Dedifferentiated amniotic fluid mesenchymal stem cell (primary cell): Measurements from ENCODE around the gene BLOC1S3.

Experiments used
- DNase-seq: peaks from one replicate; pipeline ENCODE4 v3.0.0-alpha.2; 2016; ENCODE audit errors: extremely low spot score

BLOC1S3 gene

GRCh38 chr19:45161738-45162607 lies 16.6 kb upstream of the BLOC1S3 start:
- no peak for DNase-seq

GRCh38 chr19:45162608-45163143 lies 15.9 kb upstream of the BLOC1S3 start:
- no peak for DNase-seq

GRCh38 chr19:45163156-45163555 lies 15.4 kb upstream of the BLOC1S3 start:
- no peak for DNase-seq

GRCh38 chr19:45163751-45164460 lies 14.7 kb upstream of the BLOC1S3 start:
- no peak for DNase-seq

- no peak for DNase-seq
Measured at GRCh38 chr19:45164577-45165335, 13.8 kb upstream of the BLOC1S3 start.

GRCh38 chr19:45166723-45167252 lies 11.8 kb upstream of the BLOC1S3 start:
- no peak for DNase-seq

GRCh38 chr19:45168767-45169351 lies 9.7 kb upstream of the BLOC1S3 start:
- no peak for DNase-seq

GRCh38 chr19:45169602-45170001 lies 9.0 kb upstream of the BLOC1S3 start:
- DNase-seq, result no peak

- DNase-seq, result no peak
Measured at GRCh38 chr19:45170146-45171106, 8.2 kb upstream of the BLOC1S3 start.

GRCh38 chr19:45171211-45171623 lies 7.4 kb upstream of the BLOC1S3 start:
- no peak for DNase-seq

GRCh38 chr19:45172173-45172572 lies 6.4 kb upstream of the BLOC1S3 start:
- no peak for DNase-seq

GRCh38 chr19:45172611-45173208 lies 5.9 kb upstream of the BLOC1S3 start:
- no peak for DNase-seq

GRCh38 chr19:45173816-45174215 lies 4.8 kb upstream of the BLOC1S3 start:
- DNase-seq, result no peak

- DNase-seq, result no peak
Measured at GRCh38 chr19:45175515-45176345, 2.9 kb upstream of the BLOC1S3 start.

- DNase-seq, result no peak
Measured at GRCh38 chr19:45177817-45178261, 745 bp upstream of the BLOC1S3 start, which contains the start of gene TRAPPC6A. Gene TRAPPC6A (minus strand): TSS chr19:45178237. CDS start chr19:45178218, 19 bp downstream.

GRCh38 chr19:45179072-45179891 lies 698 bp downstream of the BLOC1S3 start:
- no peak for DNase-seq

GRCh38 chr19:45179892-45180370 lies 1.3 kb downstream of the BLOC1S3 start:
- DNase-seq, result no peak

GRCh38 chr19:45180936-45181335 lies 2.4 kb downstream of the BLOC1S3 start:
- no peak for DNase-seq
